PC-9 (cell line): Measurements from ENCODE around the gene ZDHHC17.

Source experiments
- CTCF ChIP-seq: fragments of 200-600 bp; sonication (generic); conservative IDR thresholded peaks from 2 replicates; pipeline ENCODE4 v1.6.1; 2017; ENCODE audit warnings: mixed run types, antibody characterized with exemption, mild to moderate bottlenecking, moderate library complexity
- EZH2 ChIP-seq: fragments of 200-600 bp; sonication (generic); IDR thresholded peaks from 2 replicates; pipeline ENCODE4 v1.8.0; 2017; ENCODE audit warnings: antibody characterized with exemption, low read depth

DNA sequence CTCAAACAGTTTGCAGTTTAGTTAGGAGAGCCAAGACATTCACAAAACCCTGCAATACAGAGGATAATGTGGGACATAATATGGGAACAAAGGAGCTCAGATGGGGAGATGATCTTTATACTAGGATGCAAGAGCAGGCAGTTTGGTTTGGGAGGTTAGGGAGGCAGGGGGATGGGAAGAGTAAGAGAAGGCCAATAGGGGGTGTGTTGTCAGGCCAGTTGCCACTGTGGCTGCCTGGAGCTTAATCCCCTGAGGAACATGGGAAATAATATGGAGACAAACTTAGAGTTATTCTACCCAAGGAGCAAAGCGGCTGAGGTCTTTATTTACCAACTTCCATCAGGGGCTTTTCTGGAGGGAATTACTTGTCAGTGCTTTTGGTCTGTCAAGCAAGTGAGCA lies 124.9 kb downstream of the ZDHHC17 start:
- no peak for TF ChIP-seq CTCF
- no peak for TF ChIP-seq EZH2
